ENCODE data around the gene GSTA4. TPM values are rescaled to one million over a fixed set of nuclear protein-coding genes. Genes with fewer than 3 reads are reported as not detected.

GSTA4 gene
- total RNA-seq, 1 donor from 2014 or later, result 9.4 TPM

GRCh38 chr6:53015486-53015885 lies 20.4 kb upstream of the GSTA4 start:
- H3K9me3 ChIP-seq (replicated peaks), result no peaks in the 10 kb centered on the region
- H3K27me3 ChIP-seq (ENCODE audit: low read depth), result no peaks in the 10 kb centered on the region
- no peak overlapping the region for H3K4me3 ChIP-seq
- no peaks in the 10 kb centered on the region for H3K4me1 ChIP-seq
- intact Hi-C loops (cut with micrococcal nuclease), result no loop called here
- no peak for DNase-seq
- H3K27ac ChIP-seq (replicated peaks), result no peak overlapping the region
- H3K36me3 ChIP-seq, result peaks cover 88% of the 10 kb centered on the region
- TF ChIP-seq CTCF (IDR thresholded peaks at IDR 0.05; ENCODE audit: borderline replicate concordance), result no peak

- H3K36me3 ChIP-seq, result peaks cover 95% of the 10 kb centered on the region
- H3K4me1 ChIP-seq, result no peaks in the 10 kb centered on the region
- no peak overlapping the region for H3K4me3 ChIP-seq
- no peak for TF ChIP-seq CTCF (IDR thresholded peaks at IDR 0.05; ENCODE audit: borderline replicate concordance)
- H3K9me3 ChIP-seq (replicated peaks), result no peaks in the 10 kb centered on the region
- intact Hi-C loops (cut with micrococcal nuclease), result no loop called here
- no peak for DNase-seq
- no peaks in the 10 kb centered on the region for H3K27me3 ChIP-seq (ENCODE audit: low read depth)
- no peak overlapping the region for H3K27ac ChIP-seq (replicated peaks)
Measured at GRCh38 chr6:53014744-53015143, 19.7 kb upstream of the GSTA4 start.

- no peak for DNase-seq
- H3K4me1 ChIP-seq, result no peaks in the 10 kb centered on the region
- H3K27me3 ChIP-seq (ENCODE audit: low read depth), result no peaks in the 10 kb centered on the region
- H3K36me3 ChIP-seq, result peaks cover 98% of the 10 kb centered on the region
- TF ChIP-seq CTCF (IDR thresholded peaks at IDR 0.05; ENCODE audit: borderline replicate concordance), result no peak
- no peaks in the 10 kb centered on the region for H3K9me3 ChIP-seq (replicated peaks)
- H3K27ac ChIP-seq (replicated peaks), result no peak overlapping the region
- H3K4me3 ChIP-seq, result no peak overlapping the region
- intact Hi-C loops (cut with micrococcal nuclease), result no loop called here
Measured at GRCh38 chr6:53014063-53014462, 19.0 kb upstream of the GSTA4 start.

GRCh38 chr6:53011979-53012378 lies 16.9 kb upstream of the GSTA4 start:
- H3K27me3 ChIP-seq (ENCODE audit: low read depth), result no peaks in the 10 kb centered on the region
- H3K36me3 ChIP-seq, result peaks cover 99% of the 10 kb centered on the region
- intact Hi-C loops (cut with micrococcal nuclease), result no loop called here
- no peak for DNase-seq
- TF ChIP-seq CTCF (IDR thresholded peaks at IDR 0.05; ENCODE audit: borderline replicate concordance), result no peak
- no peak overlapping the region for H3K4me3 ChIP-seq
- H3K9me3 ChIP-seq (replicated peaks), result no peaks in the 10 kb centered on the region
- no peak overlapping the region for H3K27ac ChIP-seq (replicated peaks)
- no peaks in the 10 kb centered on the region for H3K4me1 ChIP-seq

- Histone ChIP-seq H3K27me3 (ENCODE audit: low read depth) (no peaks in the 10 kb centered on the region), H3K36me3 (peaks cover 99% of the 10 kb centered on the region), H3K4me1 (no peaks in the 10 kb centered on the region), H3K9me3 (replicated peaks) (no peaks in the 10 kb centered on the region), H3K4me3 (no peak overlapping the region), H3K27ac (replicated peaks) (no peak overlapping the region)
- no peak for TF ChIP-seq CTCF (IDR thresholded peaks at IDR 0.05; ENCODE audit: borderline replicate concordance)
- intact Hi-C loops (cut with micrococcal nuclease), result no loop called here
- no peak for DNase-seq
Measured at GRCh38 chr6:53010504-53010903, 15.4 kb upstream of the GSTA4 start.

GRCh38 chr6:53009511-53009910 lies 14.4 kb upstream of the GSTA4 start:
- no peak for DNase-seq
- no peak overlapping the region for H3K4me3 ChIP-seq
- no peaks in the 10 kb centered on the region for H3K9me3 ChIP-seq (replicated peaks)
- H3K36me3 ChIP-seq, result peaks cover 98% of the 10 kb centered on the region
- intact Hi-C loops (cut with micrococcal nuclease), result no loop called here
- H3K27ac ChIP-seq (replicated peaks), result no peak overlapping the region
- no peaks in the 10 kb centered on the region for H3K4me1 ChIP-seq
- H3K27me3 ChIP-seq (ENCODE audit: low read depth), result no peaks in the 10 kb centered on the region
- TF ChIP-seq CTCF (IDR thresholded peaks at IDR 0.05; ENCODE audit: borderline replicate concordance), result no peak

Measured in left ventricle myocardium inferior (tissue), 1 donor.